CD14-positive monocyte (primary cell): Measurements from ENCODE around the gene PARD6G. TPM values are rescaled to one million over a fixed set of nuclear protein-coding genes. Genes with fewer than 3 reads are reported as not detected.

Source experiments
- DNase-seq, 3 donors: peaks; one replicate each; pipeline ENCODE4 v3.0.0-alpha.2; 2011 to 2022
- H2AFZ ChIP-seq: 2 replicates; pipeline ENCODE4 v1.6.0; 2012; ENCODE audit warnings: mild to moderate bottlenecking, low read depth, low read length, inconsistent platforms; ENCODE audit not compliant: insufficient read depth, poor library complexity, severe bottlenecking
- H3K27ac ChIP-seq, 2 donors: 1 replicate in 1 of 2; 2 replicates in 1 of 2; pipeline ENCODE4 v1.5.1; 2012 to 2013; ENCODE audit warnings: low read length in 2 of 2, control low read depth in 1 of 2, inconsistent platforms in 1 of 2, low read depth in 1 of 2, mild to moderate bottlenecking in 1 of 2
- H3K27me3 ChIP-seq, 2 donors: one replicate each; pipeline versions ENCODE4 v1.6.0 to v1.6.1; 2011 to 2013; ENCODE audit warnings: low read length in 2 of 2; ENCODE audit not compliant: control insufficient read depth in 2 of 2, insufficient read depth in 2 of 2
- H3K36me3 ChIP-seq, 2 donors: replicated peaks in 1 of 2; 1 replicate in 1 of 2; 2 replicates in 1 of 2; pipeline versions ENCODE4 v1.5.1 to v1.6.1; 2012 to 2013; ENCODE audit warnings: low read length in 2 of 2, control low read depth in 1 of 2, inconsistent platforms in 1 of 2, mild to moderate bottlenecking in 1 of 2; ENCODE audit not compliant: insufficient read depth in 2 of 2, control insufficient read depth in 1 of 2
- H3K4me1 ChIP-seq, 2 donors: 1 replicate in 1 of 2; 2 replicates in 1 of 2; pipeline versions ENCODE4 v1.5.1 to v1.6.1; 2012 to 2013; ENCODE audit warnings: low read length in 2 of 2, control low read depth in 1 of 2, inconsistent platforms in 1 of 2, mild to moderate bottlenecking in 1 of 2, moderate library complexity in 1 of 2; ENCODE audit not compliant: insufficient read depth in 2 of 2, control insufficient read depth in 1 of 2
- H3K4me2 ChIP-seq: replicated peaks from 2 replicates; pipeline ENCODE3; 2012; ENCODE audit warnings: low read length, moderate library complexity, mild to moderate bottlenecking; ENCODE audit not compliant: poor library complexity, severe bottlenecking; ENCODE audit errors: extremely low read depth
- H3K4me3 ChIP-seq, 3 experiments: fragments of 200-600 bp in 1 of 3; sonication (generic) in 1 of 3; replicated peaks in 1 of 3; 1 replicate in 2 of 3; 2 replicates in 1 of 3; pipeline ENCODE4 v1.5.1; 2011 to 2013; ENCODE audit warnings: low read length in 3 of 3, mild to moderate bottlenecking in 3 of 3, control low read depth in 2 of 3, low read depth in 2 of 3, inconsistent platforms in 1 of 3, moderate library complexity in 1 of 3
- H3K79me2 ChIP-seq: 2 replicates; pipeline ENCODE4 v1.6.0; 2012; ENCODE audit warnings: mild to moderate bottlenecking, control low read depth, inconsistent platforms, low read length, moderate library complexity; ENCODE audit not compliant: insufficient read depth
- H3K9ac ChIP-seq: 2 replicates; pipeline ENCODE4 v1.6.0; 2017; ENCODE audit warnings: low read length, mild to moderate bottlenecking; ENCODE audit not compliant: insufficient read depth, poor library complexity, severe bottlenecking
- H3K9me3 ChIP-seq, 2 donors: replicated peaks in 1 of 2; 1 replicate in 1 of 2; 2 replicates in 1 of 2; pipeline versions ENCODE4 v1.5.1 to v1.6.1; 2012 to 2013; ENCODE audit warnings: low read length in 2 of 2, control low read depth in 1 of 2; ENCODE audit not compliant: control insufficient read depth in 1 of 2, insufficient read depth in 1 of 2
- H4K20me1 ChIP-seq: 2 replicates; pipeline ENCODE4 v1.6.0; 2012; ENCODE audit warnings: mild to moderate bottlenecking, low read length, control low read depth, moderate library complexity; ENCODE audit not compliant: insufficient read depth
- H3K27ac Mint-ChIP-seq, 7 donors: one replicate each; pipeline ENCODE4 v1.8.0; 2020; ENCODE audit warnings: mild to moderate bottlenecking in 7 of 7, mixed read lengths in 7 of 7, moderate library complexity in 6 of 7, inconsistent platforms in 2 of 7
- H3K27me3 Mint-ChIP-seq, 3 donors: one replicate each; pipeline ENCODE4 v1.8.0; 2021 to 2022; ENCODE audit warnings: low read depth in 3 of 3, mild to moderate bottlenecking in 3 of 3, mixed read lengths in 3 of 3, moderate library complexity in 3 of 3, inconsistent platforms in 1 of 3
- H3K36me3 Mint-ChIP-seq, 2 donors: one replicate each; pipeline ENCODE4 v1.8.0; 2020; ENCODE audit warnings: mixed read lengths in 2 of 2, inconsistent platforms in 1 of 2, mild to moderate bottlenecking in 1 of 2
- H3K4me1 Mint-ChIP-seq: one replicate; pipeline ENCODE4 v1.8.0; 2020; ENCODE audit warnings: mild to moderate bottlenecking, mixed read lengths
- H3K4me3 Mint-ChIP-seq, 2 donors: one replicate each; pipeline ENCODE4 v1.8.0; 2020; ENCODE audit warnings: mild to moderate bottlenecking in 2 of 2, mixed read lengths in 2 of 2, moderate library complexity in 1 of 2
- H3K9me3 Mint-ChIP-seq, 7 donors: one replicate each; pipeline ENCODE4 v1.8.0; 2020 to 2022; ENCODE audit warnings: mixed read lengths in 7 of 7, mild to moderate bottlenecking in 6 of 7, moderate library complexity in 6 of 7, inconsistent platforms in 2 of 7
- WGBS: methylation state at CpG from one replicate; pipeline ENCODE4 v1.1.5; 2013; ENCODE audit warnings: missing lambda C conversion rate; ENCODE audit not compliant: insufficient coverage; 5-methylcytosine and 5-hydroxymethylcytosine counted together
- intact Hi-C, 2 donors: fragments of 100-400 bp; cut with micrococcal nuclease; formaldehyde crosslinking; loops; one replicate each; pipeline versions ENCODE4 v1.15.0 to v1.15.1; 2023
- polyA plus RNA-seq, 3 donors: library from polyadenylated mRNA; depleted of rRNA in 1 of 3; unstranded in 2 of 3; stranded (reverse) in 1 of 3; fragments of 300-500 nt in 2 of 3; fragments of >200 nt in 1 of 3; fragmentation: Illumina TruSeq in 2 of 3; gene quantifications; 1 replicate in 2 of 3; 2 replicates in 1 of 3; pipeline ENCODE4 v1.2.3, GENCODE V29; 2012 to 2021
- TF ChIP-seq, protein P1 (sequence below): fragments of 200-600 bp; IDR thresholded peaks from one replicate; pipeline ENCODE4 v1.8.0; 2022; ENCODE audit warnings: antibody characterized with exemption, mild to moderate bottlenecking

The PARD6G gene
- polyA plus RNA-seq, 3 donors, result not detected

- H3K9me3 Mint-ChIP-seq, result peaks cover 2 to 13% (median 8%) of the 10 kb centered on the region in 7 donors
- 0% methylated on average over 31 of the region's 34 CpGs for WGBS
- H3K4me2 ChIP-seq, result peak overlapping the region; percentile 78
- H3K4me1 ChIP-seq, result peaks cover 11 to 17% of the 10 kb centered on the region in 2 donors
- peaks cover 0 to 9% of the 10 kb centered on the region in 2 donors for H3K9me3 ChIP-seq
- peaks cover 4% of the 10 kb centered on the region for H4K20me1 ChIP-seq
- H3K27ac Mint-ChIP-seq, result peak overlapping the region; percentile 72 to 93 (median 84)
- peaks cover 0 to 5% of the 10 kb centered on the region in 2 donors for H3K36me3 Mint-ChIP-seq
- peaks cover 25% of the 10 kb centered on the region for H3K4me1 Mint-ChIP-seq
- H3K4me3 ChIP-seq, result peak overlapping the region; percentile 62 to 82 (median 81)
- no peaks in the 10 kb centered on the region for H3K27me3 ChIP-seq
- H3K36me3 ChIP-seq, result no peaks in the 10 kb centered on the region
- H3K9ac ChIP-seq, result peak overlapping the region; percentile 62
- TF ChIP-seq, protein P1, sequence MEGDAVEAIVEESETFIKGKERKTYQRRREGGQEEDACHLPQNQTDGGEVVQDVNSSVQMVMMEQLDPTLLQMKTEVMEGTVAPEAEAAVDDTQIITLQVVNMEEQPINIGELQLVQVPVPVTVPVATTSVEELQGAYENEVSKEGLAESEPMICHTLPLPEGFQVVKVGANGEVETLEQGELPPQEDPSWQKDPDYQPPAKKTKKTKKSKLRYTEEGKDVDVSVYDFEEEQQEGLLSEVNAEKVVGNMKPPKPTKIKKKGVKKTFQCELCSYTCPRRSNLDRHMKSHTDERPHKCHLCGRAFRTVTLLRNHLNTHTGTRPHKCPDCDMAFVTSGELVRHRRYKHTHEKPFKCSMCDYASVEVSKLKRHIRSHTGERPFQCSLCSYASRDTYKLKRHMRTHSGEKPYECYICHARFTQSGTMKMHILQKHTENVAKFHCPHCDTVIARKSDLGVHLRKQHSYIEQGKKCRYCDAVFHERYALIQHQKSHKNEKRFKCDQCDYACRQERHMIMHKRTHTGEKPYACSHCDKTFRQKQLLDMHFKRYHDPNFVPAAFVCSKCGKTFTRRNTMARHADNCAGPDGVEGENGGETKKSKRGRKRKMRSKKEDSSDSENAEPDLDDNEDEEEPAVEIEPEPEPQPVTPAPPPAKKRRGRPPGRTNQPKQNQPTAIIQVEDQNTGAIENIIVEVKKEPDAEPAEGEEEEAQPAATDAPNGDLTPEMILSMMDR, result no peak
- H3K27ac ChIP-seq, result peak overlapping the region in 1 of 2 donors; percentile 27
- peaks cover 42% of the 10 kb centered on the region for H3K79me2 ChIP-seq
- peak in 1 of 3 donors; percentile 16 for DNase-seq
- peak overlapping the region; percentile 88 for H3K4me3 Mint-ChIP-seq
- peaks cover 0 to 4% (median 2%) of the 10 kb centered on the region in 3 donors for H3K27me3 Mint-ChIP-seq
- intact Hi-C loops, result loop anchor here (5.0 to 10.0 kb wide), 5 partner anchors 38 to 432 kb away; partner anchors contain the start of gene CTDP1 (in 1 of the 2)
- H2AFZ ChIP-seq, result peak overlapping the region; percentile 66
These were observed 137.6 kb downstream of the PARD6G start for GRCh38 chr18:80109676-80110078.

DNA sequence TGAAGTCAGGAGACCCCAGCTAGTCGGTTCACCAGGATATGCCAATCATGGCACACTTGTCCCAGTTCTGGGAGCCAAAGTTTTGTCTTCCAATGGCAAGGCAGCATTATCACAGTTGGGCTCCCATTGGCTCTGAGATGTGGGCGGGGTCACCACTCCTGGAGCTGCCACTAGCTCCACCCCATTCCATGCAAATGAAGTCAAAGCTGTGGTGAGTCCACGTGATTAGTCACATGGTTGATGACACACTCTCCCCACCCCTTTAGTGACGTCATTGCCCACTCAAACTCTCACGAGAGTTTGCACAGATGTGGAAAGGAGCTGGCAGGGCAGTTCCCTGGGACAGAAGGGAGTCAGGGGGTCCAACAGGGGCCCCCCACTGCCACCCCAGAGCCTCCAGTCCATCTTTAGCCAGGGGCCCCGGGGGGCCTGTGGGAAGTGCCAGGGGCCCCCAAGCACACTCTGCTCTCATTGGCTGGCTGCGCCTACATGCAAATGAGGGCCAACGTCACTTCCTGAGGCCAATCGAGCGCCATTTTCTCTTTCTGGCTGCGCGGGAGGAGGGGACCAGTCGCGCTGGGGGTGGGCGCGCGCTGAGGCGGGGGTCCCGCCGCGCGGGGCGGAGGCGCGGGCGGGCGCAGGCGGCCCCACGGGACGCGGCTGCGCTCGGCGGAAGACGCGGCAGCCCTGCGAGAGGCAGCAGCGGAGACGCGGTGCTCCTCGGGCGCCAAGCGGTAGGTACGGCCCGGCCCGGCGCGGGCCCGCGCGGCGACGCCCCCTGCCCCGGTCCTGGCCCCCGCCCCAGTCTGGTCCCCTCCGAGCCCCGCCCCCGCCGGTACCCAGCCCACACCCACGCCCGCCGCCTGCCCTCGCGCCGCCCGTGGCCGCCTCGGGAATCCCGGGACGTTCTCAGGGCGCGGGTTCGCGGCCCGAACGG is 138.3 kb downstream of the PARD6G start, which contains the start of gene ADNP2:
TSS of gene ADNP2 (plus strand) at position 524 of the 937 bp plus-strand sequence. CDS start 8,281 bp downstream, outside the sequence.
- Mint-ChIP-seq H3K36me3 (peaks cover 0 to 5% of the 10 kb centered on the region in 2 donors), H3K9me3 (peaks cover 2 to 13% (median 8%) of the 10 kb centered on the region in 7 donors), H3K4me3 (peak within 1 kb of the TSS; percentile 88), H3K27ac (peak within 1 kb of the TSS; percentile 72 to 93 (median 90)), H3K4me1 (peaks cover 24% of the 10 kb centered on the region), H3K27me3 (peaks cover 0 to 4% (median 2%) of the 10 kb centered on the region in 3 donors)
- Histone ChIP-seq H4K20me1 (no peaks in the 10 kb centered on the region), H3K79me2 (peaks cover 36% of the 10 kb centered on the region), H3K4me2 (peak within 1 kb of the TSS; percentile 78), H3K9ac (peak within 1 kb of the TSS; percentile 62), H3K27me3 (no peaks in the 10 kb centered on the region), H3K4me3 (peak within 1 kb of the TSS; percentile 62 to 82 (median 81)), H3K4me1 (peaks cover 11 to 17% of the 10 kb centered on the region in 2 donors), H3K27ac (peak within 1 kb of the TSS; percentile 51 to 63), H3K9me3 (peaks cover 0 to 9% of the 10 kb centered on the region in 2 donors), H3K36me3 (no peaks in the 10 kb centered on the region), H2AFZ (peak within 1 kb of the TSS; percentile 66)
- DNase-seq, result peak; percentile 88 to 95 (median 91)
- 2% methylated on average over 73 of the region's 76 CpGs for WGBS
- intact Hi-C loops, result loop anchor here (5.0 to 10.0 kb wide), 5 partner anchors 38 to 432 kb away; partner anchors contain the start of gene CTDP1 (in 1 of the 2)
- TF ChIP-seq, protein P1, result no peak
